Lung (tissue), 12 donors: ENCODE results near the gene OGDHL. TPM values are rescaled to one million over a fixed set of nuclear protein-coding genes. Genes with fewer than 3 reads are reported as not detected.

ENCODE experiments used
- ATAC-seq: fragments of 200-7000 bp; cut with Tn5 transposase; one replicate; pipeline ENCODE4 v1.9.1; 2020; ENCODE audit warnings: moderate number of reproducible peaks; ENCODE audit not compliant: insufficient read depth, low FRiP score
- DNase-seq, 3 donors: peaks; one replicate each; pipeline ENCODE4 v3.0.0-alpha.2; 2013 to 2017
- H3K27ac ChIP-seq, 2 donors: one replicate each; pipeline ENCODE4 v1.5.1; 2013; ENCODE audit warnings: mild to moderate bottlenecking in 2 of 2, moderate library complexity in 2 of 2, control low read depth in 1 of 2, inconsistent platforms in 1 of 2, low read depth in 1 of 2, low read length in 1 of 2
- H3K27me3 ChIP-seq, 3 donors: one replicate each; pipeline ENCODE4 v1.5.1; 2013; ENCODE audit warnings: low read length in 2 of 3; ENCODE audit not compliant: control insufficient read depth in 3 of 3, insufficient read depth in 3 of 3
- H3K36me3 ChIP-seq, 4 donors: one replicate each; pipeline ENCODE4 v1.5.1; 2013; ENCODE audit warnings: low read length in 4 of 4, mild to moderate bottlenecking in 1 of 4, moderate library complexity in 1 of 4; ENCODE audit not compliant: control insufficient read depth in 4 of 4, insufficient read depth in 4 of 4
- H3K4me1 ChIP-seq, 5 donors: one replicate each; pipeline ENCODE4 v1.5.1; 2013; ENCODE audit warnings: low read length in 5 of 5, mild to moderate bottlenecking in 2 of 5, moderate library complexity in 1 of 5; ENCODE audit not compliant: control insufficient read depth in 5 of 5, insufficient read depth in 5 of 5
- H3K4me3 ChIP-seq: one replicate; pipeline ENCODE4 v1.5.1; 2013; ENCODE audit warnings: mild to moderate bottlenecking, control low read depth, moderate library complexity
- H3K9ac ChIP-seq, 2 donors: one replicate each; pipeline ENCODE4 v1.5.1; 2013; ENCODE audit warnings: low read length in 2 of 2, control low read depth in 1 of 2; ENCODE audit not compliant: insufficient read depth in 1 of 2
- H3K9me3 ChIP-seq, 4 donors: one replicate each; pipeline ENCODE4 v1.5.1; 2013; ENCODE audit warnings: low read length in 3 of 4, mild to moderate bottlenecking in 1 of 4, moderate library complexity in 1 of 4; ENCODE audit not compliant: control insufficient read depth in 4 of 4, insufficient read depth in 3 of 4
- WGBS, 2 donors: extraction: QIAGEN DNeasy Blood & Tissue Kit; methylation state at CpG; one replicate each; pipeline ENCODE4 v1.1.7; 2013; 5-methylcytosine and 5-hydroxymethylcytosine counted together
- polyA plus RNA-seq, 2 donors: library from polyadenylated mRNA; stranded (reverse); fragments of 200-250 nt; gene quantifications; one replicate each; pipeline ENCODE4 v1.2.1, GENCODE V29; 2013
- total RNA-seq, 2 donors: library from RNA; depleted of rRNA in 1 of 2; stranded (reverse); fragments of >200 nt in 1 of 2; gene quantifications; one replicate each; pipeline ENCODE4 v1.2.1, GENCODE V29; 2014 to 2021
- TF ChIP-seq, protein P1 (sequence below): IDR thresholded peaks from 2 replicates; pipeline ENCODE4 v1.5.1; 2012; ENCODE audit warnings: mild to moderate bottlenecking; ENCODE audit errors: control extremely low read depth, extremely low read depth
- donor health status: control.
- donor health status: control.
- donor health status: Bipolar disorder and iron deficiency.
- donor health status: healthy.
- donor health status: DM: yes; HTN: yes; CAD: no.

OGDHL gene
- total and polyA plus RNA-seq, 4 donors, result 0.06 to 0.86 (median 0.15) TPM

DNA sequence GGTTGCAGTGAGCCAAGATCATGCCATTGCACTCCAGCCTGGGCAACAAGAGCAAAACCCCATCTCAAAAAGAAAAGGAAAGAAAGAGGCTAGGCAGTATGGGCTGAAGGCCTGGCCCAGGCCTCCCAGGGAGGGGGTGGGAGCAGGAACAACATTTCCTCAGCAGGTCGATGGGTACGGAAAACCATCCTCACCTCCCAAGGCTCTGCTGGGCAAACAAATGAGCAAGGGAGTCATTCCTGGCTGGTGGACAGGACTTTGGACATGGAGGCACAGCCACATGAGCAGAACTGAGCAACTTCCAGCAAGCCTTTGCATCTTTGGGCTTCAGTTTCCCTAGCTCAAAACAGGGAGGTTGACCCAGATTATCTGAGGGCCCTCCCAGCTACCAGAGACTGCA is 13.0 kb downstream of the OGDHL start:
- TF ChIP-seq, protein P1, sequence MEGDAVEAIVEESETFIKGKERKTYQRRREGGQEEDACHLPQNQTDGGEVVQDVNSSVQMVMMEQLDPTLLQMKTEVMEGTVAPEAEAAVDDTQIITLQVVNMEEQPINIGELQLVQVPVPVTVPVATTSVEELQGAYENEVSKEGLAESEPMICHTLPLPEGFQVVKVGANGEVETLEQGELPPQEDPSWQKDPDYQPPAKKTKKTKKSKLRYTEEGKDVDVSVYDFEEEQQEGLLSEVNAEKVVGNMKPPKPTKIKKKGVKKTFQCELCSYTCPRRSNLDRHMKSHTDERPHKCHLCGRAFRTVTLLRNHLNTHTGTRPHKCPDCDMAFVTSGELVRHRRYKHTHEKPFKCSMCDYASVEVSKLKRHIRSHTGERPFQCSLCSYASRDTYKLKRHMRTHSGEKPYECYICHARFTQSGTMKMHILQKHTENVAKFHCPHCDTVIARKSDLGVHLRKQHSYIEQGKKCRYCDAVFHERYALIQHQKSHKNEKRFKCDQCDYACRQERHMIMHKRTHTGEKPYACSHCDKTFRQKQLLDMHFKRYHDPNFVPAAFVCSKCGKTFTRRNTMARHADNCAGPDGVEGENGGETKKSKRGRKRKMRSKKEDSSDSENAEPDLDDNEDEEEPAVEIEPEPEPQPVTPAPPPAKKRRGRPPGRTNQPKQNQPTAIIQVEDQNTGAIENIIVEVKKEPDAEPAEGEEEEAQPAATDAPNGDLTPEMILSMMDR, result no peak
- no peak overlapping the region for H3K27ac ChIP-seq
- no peak overlapping the region for H3K4me3 ChIP-seq
- no peaks in the 10 kb centered on the region for H3K36me3 ChIP-seq
- DNase-seq, result no peak
- 82 to 85% methylated on average over 2 of the region's 2 CpGs for WGBS, 2 donors
- ATAC-seq, result no peak
- no peak overlapping the region for H3K9ac ChIP-seq
- H3K9me3 ChIP-seq, result no peaks in the 10 kb centered on the region
- no peaks in the 10 kb centered on the region for H3K27me3 ChIP-seq
- H3K4me1 ChIP-seq, result no peaks in the 10 kb centered on the region

DNA sequence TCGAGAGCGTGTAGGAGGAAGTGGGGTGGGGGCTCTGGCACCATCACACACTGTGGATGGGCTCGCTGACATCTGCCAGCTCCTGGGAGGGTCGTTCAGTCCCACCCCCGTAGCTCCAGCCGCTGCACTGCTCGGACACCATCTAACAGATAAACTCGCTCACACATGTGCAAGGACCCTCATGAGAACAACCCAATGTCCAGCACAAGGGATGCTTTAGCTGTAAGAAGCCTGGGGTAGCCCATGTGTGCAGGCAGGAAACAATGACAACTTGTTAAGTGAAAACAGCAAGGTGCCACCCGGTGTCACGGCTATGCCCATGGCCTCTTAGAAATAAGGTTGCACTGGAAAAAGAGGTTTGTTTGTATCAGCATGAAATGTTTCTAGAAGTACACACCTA is 14.1 kb downstream of the OGDHL start:
- DNase-seq (no peak), ATAC-seq (no peak)
- no peaks in the 10 kb centered on the region for H3K27me3 ChIP-seq
- TF ChIP-seq, protein P1, result no peak
- H3K9me3 ChIP-seq, result no peaks in the 10 kb centered on the region
- H3K27ac ChIP-seq, result no peak overlapping the region
- H3K36me3 ChIP-seq, result no peaks in the 10 kb centered on the region
- 60 to 66% methylated on average over 10 of the region's 10 CpGs for WGBS, 2 donors
- H3K9ac ChIP-seq, result no peak overlapping the region
- H3K4me3 ChIP-seq, result no peak overlapping the region
- no peaks in the 10 kb centered on the region for H3K4me1 ChIP-seq

DNA sequence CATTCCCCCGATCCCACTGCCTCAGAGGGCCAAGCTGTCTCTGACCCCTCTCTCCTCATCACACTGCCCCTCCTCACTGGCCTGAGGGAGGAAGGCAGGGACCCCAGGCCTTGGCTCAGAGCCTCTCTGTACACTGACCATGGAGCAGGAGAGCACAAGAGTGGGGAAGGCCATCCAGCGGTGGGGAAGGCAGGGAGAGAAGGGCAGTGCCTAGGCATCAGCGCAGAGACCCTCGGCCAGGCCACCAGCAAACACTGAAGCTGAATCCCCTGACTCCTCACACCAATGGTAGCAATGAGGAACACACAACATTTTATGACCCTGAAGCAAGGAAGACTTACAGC is 14.8 kb downstream of the OGDHL start:
- H3K4me1 ChIP-seq, result no peaks in the 10 kb centered on the region
- no peaks in the 10 kb centered on the region for H3K27me3 ChIP-seq
- H3K4me3 ChIP-seq, result no peak overlapping the region
- WGBS, 2 donors, result 88 to 93% methylated on average over 4 of the region's 4 CpGs
- no peak overlapping the region for H3K9ac ChIP-seq
- no peaks in the 10 kb centered on the region for H3K9me3 ChIP-seq
- H3K36me3 ChIP-seq, result no peaks in the 10 kb centered on the region
- H3K27ac ChIP-seq, result no peak overlapping the region
- no peak for DNase-seq
- ATAC-seq, result no peak
- TF ChIP-seq, protein P1, result no peak

DNA sequence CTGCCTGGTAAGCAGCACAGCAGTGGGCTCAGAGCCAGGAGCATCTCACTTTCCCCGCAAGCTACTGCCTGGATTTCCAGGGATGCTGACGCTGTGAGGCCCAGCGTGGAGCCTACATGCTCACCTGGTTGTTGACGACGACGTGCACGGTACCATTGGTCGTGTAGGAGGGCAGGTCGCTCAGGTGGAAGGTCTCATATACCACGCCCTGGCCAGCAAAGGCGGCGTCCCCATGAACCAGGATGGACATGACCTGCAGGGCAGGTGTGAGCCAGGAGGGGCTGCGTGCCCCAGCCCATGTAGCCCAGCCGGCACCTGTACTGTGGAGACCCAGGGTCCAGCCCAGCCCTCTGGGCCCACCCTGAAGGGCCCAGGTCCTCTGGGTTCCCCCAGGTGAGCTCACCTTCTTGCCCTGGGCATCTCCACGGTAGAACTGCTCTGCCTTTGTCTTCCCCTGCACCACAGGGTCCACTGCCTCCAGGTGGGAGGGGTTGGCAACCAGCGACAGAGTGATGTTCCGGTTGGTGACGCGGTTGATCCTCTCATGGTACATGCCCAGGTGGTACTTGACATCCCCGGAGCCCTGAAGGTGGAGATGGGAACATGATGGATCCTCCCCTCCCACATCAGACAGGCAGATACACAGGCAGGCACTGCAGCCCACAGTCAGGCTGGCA is 15.4 kb downstream of the OGDHL start:
- WGBS, 2 donors, result 92 to 94% methylated on average over 20 of the region's 20 CpGs
- Histone ChIP-seq H3K36me3 (no peaks in the 10 kb centered on the region), H3K9ac (no peak overlapping the region), H3K4me1 (no peaks in the 10 kb centered on the region), H3K9me3 (peaks cover 0 to 1% (median 0%) of the 10 kb centered on the region in 4 donors), H3K27ac (no peak overlapping the region), H3K27me3 (no peaks in the 10 kb centered on the region), H3K4me3 (no peak overlapping the region)
- TF ChIP-seq, protein P1, result no peak
- no peak for ATAC-seq
- no peak for DNase-seq
